Stimulated activated CD4-positive, alpha-beta T cell treated with anti-CD3 and anti-CD28 coated beads, Interleukin-2, amount 100 ng/mL, for 4 hours (primary cell): ENCODE results near the gene B3GALNT1.

ENCODE experiments used
- DNase-seq: peaks from one replicate; pipeline ENCODE4 v3.0.0-alpha.2; 2020; ENCODE audit warnings: low read depth

B3GALNT1 gene

GRCh38 chr3:161104561-161105551 lies at the start of gene B3GALNT1:
Gene B3GALNT1, minus strand, starts transcription at chr3:161105349. Its CDS starts 18,595 bp downstream, at chr3:161086754.
- DNase-seq, result no peak

- no peak for DNase-seq
Measured at GRCh38 chr3:161153480-161153879, 48.3 kb upstream of the B3GALNT1 start.

- DNase-seq, result no peak
Measured at GRCh38 chr3:161150001-161150525, 44.9 kb upstream of the B3GALNT1 start.

- DNase-seq, result no peak
Measured at GRCh38 chr3:161149529-161149928, 44.4 kb upstream of the B3GALNT1 start.

GRCh38 chr3:161148832-161149475 lies 43.8 kb upstream of the B3GALNT1 start:
- DNase-seq, result no peak

GRCh38 chr3:161142486-161142885 lies 37.3 kb upstream of the B3GALNT1 start:
- no peak for DNase-seq

- no peak for DNase-seq
Measured at GRCh38 chr3:161139686-161140085, 34.5 kb upstream of the B3GALNT1 start.

- DNase-seq, result no peak
Measured at GRCh38 chr3:161137260-161137659, 32.1 kb upstream of the B3GALNT1 start.

- no peak for DNase-seq
Measured at GRCh38 chr3:161132391-161132790, 27.2 kb upstream of the B3GALNT1 start.

- no peak for DNase-seq
Measured at GRCh38 chr3:161126495-161126894, 21.3 kb upstream of the B3GALNT1 start.

- DNase-seq, result no peak
Measured at GRCh38 chr3:161117646-161118045, 12.5 kb upstream of the B3GALNT1 start.

GRCh38 chr3:161108840-161109239 lies 3.7 kb upstream of the B3GALNT1 start:
- no peak for DNase-seq

- DNase-seq, result no peak
Measured at GRCh38 chr3:161107311-161107710, 2.2 kb upstream of the B3GALNT1 start.

- DNase-seq, result no peak
Measured at GRCh38 chr3:161103776-161104385, 1.3 kb downstream of the B3GALNT1 start.

- no peak for DNase-seq
Measured at GRCh38 chr3:161101609-161102008, 3.5 kb downstream of the B3GALNT1 start.

GRCh38 chr3:161100994-161101393 lies 4.2 kb downstream of the B3GALNT1 start:
- no peak for DNase-seq

- DNase-seq, result no peak
Measured at GRCh38 chr3:161096771-161097367, 8.3 kb downstream of the B3GALNT1 start.

- no peak for DNase-seq
Measured at GRCh38 chr3:161093895-161094294, 11.3 kb downstream of the B3GALNT1 start.

GRCh38 chr3:161084277-161084676 lies 20.9 kb downstream of the B3GALNT1 start:
- no peak for DNase-seq

GRCh38 chr3:161083131-161083530 lies 22.0 kb downstream of the B3GALNT1 start:
- DNase-seq, result no peak

GRCh38 chr3:161082063-161082462 lies 23.1 kb downstream of the B3GALNT1 start:
- DNase-seq, result no peak

GRCh38 chr3:161081633-161082032 lies 23.5 kb downstream of the B3GALNT1 start:
- no peak for DNase-seq
